IMR-90 (cell line): ENCODE measurements around the gene TUSC2. TPM values are rescaled to one million over a fixed set of nuclear protein-coding genes. Genes with fewer than 3 reads are reported as not detected.

Experiments used
- ATAC-seq: fragments of 200-7000 bp; cut with Tn5 transposase; 2 replicates; pipeline ENCODE4 v1.9.1; 2020; ENCODE audit warnings: low read depth, mild to moderate bottlenecking, moderate library complexity
- BruUV-seq: library from RNA; stranded (reverse); fragments of 400-500 nt; replicated peaks from 2 replicates; lab custom pipeline; 2021; lab: Mats Ljungman, UMichigan
- CTCF ChIA-PET: fragments of 300-600 bp; formaldehyde crosslinking; extraction: SDS; loops from one replicate; lab custom pipeline; 2021; ENCODE audit warnings: antibody characterized with exemption; lab: Yijun Ruan, JAX
- POLR2A ChIA-PET: fragments of 300-600 bp; sonication (Branson Sonifier 250); formaldehyde crosslinking; loops from one replicate; lab custom pipeline; 2022; ENCODE audit warnings: antibody characterized with exemption; ENCODE audit not compliant: unreplicated experiment; lab: Charles Lee
- DNase-seq: peaks from one replicate; pipeline ENCODE4 v3.0.0; 2013
- H2AFZ ChIP-seq: replicated peaks from 2 replicates; pipeline ENCODE3; 2013; ENCODE audit warnings: low read length, mild to moderate bottlenecking; ENCODE audit not compliant: poor library complexity
- H2AK5ac ChIP-seq: 2 replicates; pipeline ENCODE4 v1.6.1; 2013; ENCODE audit warnings: low read depth, low read length, inconsistent platforms
- H2AK9ac ChIP-seq: replicated peaks from 2 replicates; pipeline ENCODE3; 2013; ENCODE audit warnings: mild to moderate bottlenecking, low read depth, low read length, moderate library complexity; ENCODE audit not compliant: poor library complexity
- H2BK120ac ChIP-seq: 2 replicates; pipeline ENCODE4 v1.6.1; 2013; ENCODE audit warnings: low read depth, low read length, inconsistent platforms
- H2BK15ac ChIP-seq: 3 replicates; pipeline ENCODE4 v1.6.1; 2013; ENCODE audit warnings: low read depth, low read length, inconsistent platforms
- H2BK20ac ChIP-seq: 2 replicates; pipeline ENCODE4 v1.6.1; 2013; ENCODE audit warnings: low read depth, mild to moderate bottlenecking, inconsistent platforms, low read length, moderate library complexity
- H2BK5ac ChIP-seq: 2 replicates; pipeline ENCODE4 v1.6.1; 2013; ENCODE audit warnings: mild to moderate bottlenecking, low read depth, low read length, inconsistent platforms; ENCODE audit not compliant: poor library complexity, severe bottlenecking
- H3K14ac ChIP-seq: replicated peaks from 2 replicates; pipeline ENCODE4 v1.6.1; 2013; ENCODE audit warnings: low read depth, low read length, inconsistent platforms
- H3K18ac ChIP-seq: 2 replicates; pipeline ENCODE4 v1.6.1; 2013; ENCODE audit warnings: low read depth, low read length, control low read depth
- H3K23ac ChIP-seq: 2 replicates; pipeline ENCODE4 v1.6.1; 2013; ENCODE audit warnings: low read depth, low read length, inconsistent platforms
- H3K27ac ChIP-seq: 2 replicates; pipeline ENCODE4 v1.5.1; 2013; ENCODE audit warnings: mild to moderate bottlenecking, control low read depth, low read length; ENCODE audit not compliant: insufficient read depth
- H3K27me3 ChIP-seq: 2 replicates; pipeline ENCODE4 v1.6.1; 2013; ENCODE audit warnings: low read length; ENCODE audit not compliant: control insufficient read depth, insufficient read depth
- H3K36me3 ChIP-seq: 2 replicates; pipeline ENCODE4 v1.6.1; 2013; ENCODE audit warnings: low read length, mixed read lengths; ENCODE audit not compliant: control insufficient read depth, insufficient read depth
- H3K4ac ChIP-seq: 2 replicates; pipeline ENCODE4 v1.6.1; 2013; ENCODE audit warnings: low read depth, low read length, inconsistent platforms
- H3K4me1 ChIP-seq: 2 replicates; pipeline ENCODE4 v1.6.1; 2013; ENCODE audit warnings: low read length, mixed read lengths; ENCODE audit not compliant: control insufficient read depth, insufficient read depth
- H3K4me2 ChIP-seq: 2 replicates; pipeline ENCODE4 v1.6.1; 2013; ENCODE audit warnings: low read depth, mild to moderate bottlenecking, control low read depth, low read length, moderate library complexity
- H3K4me3 ChIP-seq: 2 replicates; pipeline ENCODE4 v1.5.1; 2013; ENCODE audit warnings: low read depth, mild to moderate bottlenecking, control low read depth, low read length, moderate library complexity; ENCODE audit not compliant: insufficient read depth
- H3K56ac ChIP-seq: 2 replicates; pipeline ENCODE4 v1.6.1; 2013; ENCODE audit warnings: low read length, inconsistent platforms; ENCODE audit not compliant: insufficient read depth; ENCODE audit errors: extremely low read depth
- H3K79me1 ChIP-seq, 2 experiments: 2 replicates each; pipeline ENCODE4 v1.6.1; 2013; ENCODE audit warnings: low read length in 2 of 2, inconsistent platforms in 1 of 2, low read depth in 1 of 2
- H3K9ac ChIP-seq: 2 replicates; pipeline ENCODE4 v1.6.1; 2013; ENCODE audit warnings: low read depth, low read length, control low read depth
- H3K9me1 ChIP-seq: 2 replicates; pipeline ENCODE4 v1.6.1; 2013; ENCODE audit warnings: low read length, inconsistent platforms; ENCODE audit not compliant: insufficient read depth
- H3K9me3 ChIP-seq: 2 replicates; pipeline ENCODE4 v1.6.1; 2013; ENCODE audit warnings: low read length; ENCODE audit not compliant: control insufficient read depth, insufficient read depth
- H4K20me1 ChIP-seq: 2 replicates; pipeline ENCODE4 v1.6.1; 2013; ENCODE audit warnings: low read length, inconsistent platforms; ENCODE audit not compliant: insufficient read depth
- H4K5ac ChIP-seq: 2 replicates; pipeline ENCODE4 v1.6.1; 2013; ENCODE audit warnings: mild to moderate bottlenecking, low read depth, low read length, control low read depth
- H4K8ac ChIP-seq, 2 experiments: 2 replicates each; pipeline ENCODE4 v1.6.1; 2013; ENCODE audit warnings: low read depth in 2 of 2, low read length in 2 of 2, control low read depth in 1 of 2, inconsistent platforms in 1 of 2
- H4K91ac ChIP-seq: 2 replicates; pipeline ENCODE4 v1.6.1; 2013; ENCODE audit warnings: low read depth, low read length, inconsistent platforms; ENCODE audit not compliant: insufficient read depth
- BHLHE40 ChIP-seq: fragments of 150-350 bp; IDR thresholded peaks from 2 replicates; pipeline ENCODE4 v1.6.1; 2016; ENCODE audit warnings: mild to moderate bottlenecking, low read depth, low read length
- CEBPB ChIP-seq: IDR thresholded peaks from 2 replicates; pipeline ENCODE4 v1.6.1; 2012; ENCODE audit warnings: low read depth, low read length, improper control_type of control experiment
- CHD1 ChIP-seq: IDR thresholded peaks from 2 replicates; pipeline ENCODE4 v1.6.1; 2012; ENCODE audit warnings: low read depth, low read length, improper control_type of control experiment
- CTCF ChIP-seq: conservative IDR thresholded peaks from 2 replicates; pipeline ENCODE4 v1.5.1; 2012; ENCODE audit warnings: mild to moderate bottlenecking, low read depth, low read length, improper control_type of control experiment
- ELK1 ChIP-seq: fragments of 150-350 bp; IDR thresholded peaks from 2 replicates; pipeline ENCODE4 v1.6.1; 2016; ENCODE audit warnings: low read depth, mild to moderate bottlenecking, low read length, moderate library complexity, borderline replicate concordance
- FOS ChIP-seq: fragments of 150-350 bp; IDR thresholded peaks from 2 replicates; pipeline ENCODE4 v1.6.1; 2016; ENCODE audit warnings: low read depth, low read length
- MAFK ChIP-seq: IDR thresholded peaks from 2 replicates; pipeline ENCODE4 v1.6.1; 2012; ENCODE audit warnings: low read depth, low read length, improper control_type of control experiment
- MAZ ChIP-seq: IDR thresholded peaks from 2 replicates; pipeline ENCODE4 v1.6.1; 2012; ENCODE audit warnings: low read depth, mild to moderate bottlenecking, low read length, improper control_type of control experiment, moderate library complexity, borderline replicate concordance
- MXI1 ChIP-seq: IDR thresholded peaks from 2 replicates; pipeline ENCODE4 v1.6.1; 2012; ENCODE audit warnings: low read depth, mild to moderate bottlenecking, low read length, moderate library complexity, borderline replicate concordance
- NFE2L2 ChIP-seq: fragments of 150-350 bp; IDR thresholded peaks from 2 replicates; pipeline ENCODE4 v1.6.1; 2016; ENCODE audit warnings: low read depth, mild to moderate bottlenecking, low read length
- POLR2A ChIP-seq: IDR thresholded peaks from 2 replicates; pipeline ENCODE4 v1.6.1; 2012; ENCODE audit warnings: mild to moderate bottlenecking, low read depth, low read length
- RAD21 ChIP-seq: IDR thresholded peaks from 2 replicates; pipeline ENCODE4 v1.6.1; 2012; ENCODE audit warnings: low read length, improper control_type of control experiment
- RCOR1 ChIP-seq: IDR thresholded peaks from 2 replicates; pipeline ENCODE4 v1.6.1; 2012; ENCODE audit warnings: mild to moderate bottlenecking, low read length, improper control_type of control experiment; ENCODE audit not compliant: insufficient replicate concordance
- RFX5 ChIP-seq: IDR thresholded peaks from 2 replicates; pipeline ENCODE4 v1.8.0; 2012; ENCODE audit warnings: low read depth, mild to moderate bottlenecking, low read length, moderate library complexity
- SMC3 ChIP-seq: fragments of 150-350 bp; IDR thresholded peaks from 2 replicates; pipeline ENCODE4 v1.6.1; 2016; ENCODE audit warnings: low read depth, mild to moderate bottlenecking, antibody characterized with exemption, low read length, moderate library complexity
- USF2 ChIP-seq: fragments of 150-350 bp; IDR thresholded peaks from 2 replicates; pipeline ENCODE4 v1.6.1; 2017; ENCODE audit warnings: mild to moderate bottlenecking, antibody characterized with exemption, low read length, low read depth
- WGBS, 2 experiments: methylation state at CpG; one replicate each; pipeline versions ENCODE4 v1.1.5 to v1.1.7; 2013; ENCODE audit warnings: missing lambda C conversion rate in 2 of 2; ENCODE audit not compliant: insufficient read length in 1 of 2; ENCODE audit errors: extremely low coverage in 2 of 2; 5-methylcytosine and 5-hydroxymethylcytosine counted together
- dilution Hi-C: fragments of 300-500 bp; cut with HindIII; formaldehyde crosslinking; loops from one replicate; pipeline ENCODE4 v1.14.3; 2018; ENCODE audit warnings: low sequenced_read_pairs; ENCODE audit not compliant: unreplicated experiment
- in situ Hi-C: fragments of 300-500 bp; cut with MboI; formaldehyde crosslinking; loops from 3 replicates; pipeline ENCODE4 v1.14.3; 2019; ENCODE audit warnings: low sequenced_read_pairs, inconsistent platforms, mixed read lengths
- intact Hi-C: fragments of 100-400 bp; cut with micrococcal nuclease; formaldehyde crosslinking; loops from 2 replicates; pipeline ENCODE4 v1.10.0; 2022
- polyA plus RNA-seq, 3 experiments: library from polyadenylated mRNA; depleted of rRNA; stranded (reverse); fragments of >200 nt; gene quantifications; 2 replicates each; pipeline ENCODE4 v1.2.3, GENCODE V29; 2012; ENCODE audit warnings: low replicate concordance in 1 of 3
- total RNA-seq: library from RNA; depleted of rRNA; stranded (reverse); fragments of >200 nt; gene quantifications from 2 replicates; pipeline ENCODE4 v1.2.3, GENCODE V29; 2012

Gene TUSC2
- total and polyA plus RNA-seq, 2 of the 4 experiments (the other 2 are of a cell fraction): 13.4 to 24.0 TPM

- no peak for DNase-seq
- no peaks in the 10 kb centered on the region for H3K36me3 ChIP-seq
- H2BK20ac ChIP-seq: no peak overlapping the region
- H3K14ac ChIP-seq: no peak overlapping the region
- no peaks in the 10 kb centered on the region for H3K9me3 ChIP-seq
- peaks cover 13 to 31% of the 10 kb centered on the region in 2 experiments; a peak in 3 of 4 replicates for H3K79me1 ChIP-seq
- H2AK5ac ChIP-seq: no peak overlapping the region
- no peak overlapping the region for H3K56ac ChIP-seq
- no peak overlapping the region for H2BK15ac ChIP-seq
- no peak overlapping the region for H2AFZ ChIP-seq
- H3K23ac ChIP-seq: no peak overlapping the region
- no peak overlapping the region for H2BK120ac ChIP-seq
- dilution Hi-C loops (no loop called here), intact Hi-C loops (no loop called here), in situ Hi-C loops (no loop called here)
- no peak overlapping the region for H4K5ac ChIP-seq
- CTCF ChIA-PET: no interaction called here
- peak overlapping the region; percentile 26 for H2AK9ac ChIP-seq
- POLR2A ChIA-PET: no interaction called here
- H4K91ac ChIP-seq: no peak overlapping the region
- no peak overlapping the region for H3K4me3 ChIP-seq
- 85% methylated on average over 2 of the region's 2 CpGs; no CpG with 5 or more reads in 1 of the 2 experiments for WGBS, 2 experiments
- no TSS peak for BruUV-seq
- TF ChIP-seq BHLHE40: no peak
- TF ChIP-seq RFX5: no peak
- no peak for TF ChIP-seq CTCF
- TF ChIP-seq MXI1: no peak
- no peak for TF ChIP-seq RCOR1
- no peak for TF ChIP-seq USF2
- no peak for TF ChIP-seq MAZ
- TF ChIP-seq FOS: no peak
- TF ChIP-seq CHD1: no peak
- no peak for TF ChIP-seq MAFK
- no peak for TF ChIP-seq SMC3
- no peak for TF ChIP-seq RAD21
- no peak for TF ChIP-seq ELK1
- TF ChIP-seq CEBPB: no peak
- TF ChIP-seq NFE2L2: no peak
- TF ChIP-seq POLR2A: no peak
- no peak overlapping the region for H4K8ac ChIP-seq
- no peak overlapping the region for H3K9ac ChIP-seq
- H3K27ac ChIP-seq: no peak overlapping the region
- H4K20me1 ChIP-seq: no peaks in the 10 kb centered on the region
- no peak overlapping the region; the same call in 1 of the 2 replicates for H3K4ac ChIP-seq
- no peak overlapping the region for H2BK5ac ChIP-seq
- no peak overlapping the region for H3K18ac ChIP-seq
- H3K4me2 ChIP-seq: no peak overlapping the region
- H3K4me1 ChIP-seq: peaks cover 17% of the 10 kb centered on the region
- no peak for ATAC-seq
- H3K27me3 ChIP-seq: no peaks in the 10 kb centered on the region
- H3K9me1 ChIP-seq: peaks cover 17% of the 10 kb centered on the region
Measured at GRCh38 chr3:50297384-50297775, 30.6 kb downstream of the TUSC2 start.
